DMS114 treated with DMSO at 0.1 percent for 48 hours (cell line): ENCODE data around the gene NECTIN4.
A peak's percentile ranks its signal among the peaks of the same experiment; 100 is the strongest.

Experiments used
- DNase-seq: peaks from one replicate; lab custom pipeline; 2025; ENCODE audit not compliant: unreplicated experiment; lab: John Stamatoyannopoulos, UW

The NECTIN4 gene

GRCh38 chr1:161061419-161061818 lies 27.9 kb downstream of the NECTIN4 start:
- no peak for DNase-seq

- no peak for DNase-seq
Observed at GRCh38 chr1:161059293-161059692, 30.1 kb downstream of the NECTIN4 start.

- DNase-seq: no peak
Observed at GRCh38 chr1:161054805-161055204, 34.6 kb downstream of the NECTIN4 start.

- no peak for DNase-seq
Observed at GRCh38 chr1:161054232-161054631, 35.1 kb downstream of the NECTIN4 start.

- no peak for DNase-seq
Observed at GRCh38 chr1:161052899-161053298, 36.5 kb downstream of the NECTIN4 start.

GRCh38 chr1:161051219-161051618 lies 38.1 kb downstream of the NECTIN4 start:
- DNase-seq: no peak

- DNase-seq: no peak
Observed at GRCh38 chr1:161048949-161049722, 40.2 kb downstream of the NECTIN4 start.

GRCh38 chr1:161047436-161048420 lies 41.6 kb downstream of the NECTIN4 start:
- DNase-seq: no peak

GRCh38 chr1:161046605-161047228 lies 42.6 kb downstream of the NECTIN4 start:
- DNase-seq: no peak

- DNase-seq: peak; percentile 99
Observed at GRCh38 chr1:161045736-161046604, 43.4 kb downstream of the NECTIN4 start, which contains the start of gene USF1. Gene USF1, minus strand, starts transcription at chr1:161045977. Its CDS starts 2,702 bp downstream, at chr1:161043275.

- peak; percentile 62 for DNase-seq
Observed at GRCh38 chr1:161044908-161045735, 44.2 kb downstream of the NECTIN4 start.

- no peak for DNase-seq
Observed at GRCh38 chr1:161044535-161044907, 44.8 kb downstream of the NECTIN4 start.

GRCh38 chr1:161039546-161039945 lies 49.8 kb downstream of the NECTIN4 start:
- no peak for DNase-seq

- DNase-seq: no peak
Observed at GRCh38 chr1:161039154-161039545, 50.2 kb downstream of the NECTIN4 start.

- peak; percentile 56 for DNase-seq
Observed at GRCh38 chr1:161038523-161039153, 50.7 kb downstream of the NECTIN4 start, which contains the start of gene TSTD1. Gene TSTD1, minus strand, starts transcription at chr1:161038964. Its CDS starts 75 bp downstream, at chr1:161038889.

GRCh38 chr1:161037661-161038522 lies 51.5 kb downstream of the NECTIN4 start:
- DNase-seq: no peak

GRCh38 chr1:161033751-161034150 lies 55.6 kb downstream of the NECTIN4 start:
- DNase-seq: no peak

GRCh38 chr1:161032409-161032808 lies 56.9 kb downstream of the NECTIN4 start:
- no peak for DNase-seq
